SJSA1 (cell line): ENCODE data around the gene SLU7. TPM values are rescaled to one million over a fixed set of nuclear protein-coding genes. Genes with fewer than 3 reads are reported as not detected.
"Not testable (repeated sequence)": the region's sequence is repeated elsewhere in the genome, so short reads cannot be mapped to it uniquely, and the experiment has no call there.

Experiments used
- DNase-seq, 2 experiments: peaks; one replicate each; pipeline ENCODE4 v3.0.0-alpha.2; 2015 to 2020; ENCODE audit warnings: low spot score in 2 of 2, low read depth in 1 of 2
- H3K27ac ChIP-seq: fragments of 250-450 bp; sonication (Bioruptor Pico); 2 replicates; pipeline ENCODE4 v1.5.1; 2020; ENCODE audit warnings: mild to moderate bottlenecking, moderate library complexity
- H3K27me3 ChIP-seq: fragments of 250-450 bp; sonication (Bioruptor Pico); replicated peaks from 2 replicates; pipeline ENCODE4 v1.5.1; 2020; ENCODE audit warnings: mild to moderate bottlenecking, moderate library complexity
- H3K36me3 ChIP-seq: fragments of 250-450 bp; sonication (Bioruptor Pico); 2 replicates; pipeline ENCODE4 v1.5.1; 2020; ENCODE audit warnings: mild to moderate bottlenecking
- H3K4me1 ChIP-seq: fragments of 250-450 bp; sonication (Bioruptor Pico); replicated peaks from 2 replicates; pipeline ENCODE4 v1.6.1; 2021; ENCODE audit warnings: mild to moderate bottlenecking
- H3K4me3 ChIP-seq: fragments of 250-450 bp; sonication (Bioruptor Pico); 2 replicates; pipeline ENCODE4 v1.5.1; 2020; ENCODE audit warnings: mild to moderate bottlenecking
- H3K9me3 ChIP-seq: fragments of 250-450 bp; sonication (Bioruptor Pico); replicated peaks from 2 replicates; pipeline ENCODE4 v1.5.1; 2020; ENCODE audit warnings: mild to moderate bottlenecking
- total RNA-seq: library from RNA; depleted of rRNA; stranded (reverse); fragments of >200 nt; shearing (Covaris generic); gene quantifications from 2 replicates; pipeline ENCODE4 v1.2.3, GENCODE V29; 2014

Gene SLU7
- total RNA-seq, 1 experiment from 2014 or later = 71.1 TPM

DNA sequence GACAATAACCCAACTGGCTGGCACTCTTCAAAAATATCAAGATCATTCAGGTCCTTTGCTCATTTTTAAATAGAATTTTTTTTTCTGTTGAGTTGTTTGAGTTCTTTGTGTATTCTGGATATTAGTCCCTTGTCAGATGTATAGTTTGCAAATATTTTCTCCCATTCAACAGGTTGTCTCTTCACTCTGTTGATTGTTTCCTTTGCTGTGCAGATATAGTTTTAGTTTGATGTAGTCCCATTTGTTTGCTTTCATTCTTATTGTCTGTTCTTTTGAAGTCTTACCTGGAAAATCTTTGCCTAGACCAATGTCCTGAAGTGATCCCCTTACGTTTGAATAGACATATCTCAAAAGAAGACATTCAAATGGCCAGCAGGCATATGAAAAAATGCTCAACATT lies 25.5 kb upstream of the SLU7 start:
- H3K36me3 ChIP-seq = no peaks in the 10 kb centered on the region
- H3K27ac ChIP-seq = no peak overlapping the region
- H3K9me3 ChIP-seq = no peaks in the 10 kb centered on the region
- H3K27me3 ChIP-seq = no peaks in the 10 kb centered on the region
- no peak overlapping the region for H3K4me3 ChIP-seq
- peaks cover 16% of the 10 kb centered on the region for H3K4me1 ChIP-seq
- DNase-seq = no peak

DNA sequence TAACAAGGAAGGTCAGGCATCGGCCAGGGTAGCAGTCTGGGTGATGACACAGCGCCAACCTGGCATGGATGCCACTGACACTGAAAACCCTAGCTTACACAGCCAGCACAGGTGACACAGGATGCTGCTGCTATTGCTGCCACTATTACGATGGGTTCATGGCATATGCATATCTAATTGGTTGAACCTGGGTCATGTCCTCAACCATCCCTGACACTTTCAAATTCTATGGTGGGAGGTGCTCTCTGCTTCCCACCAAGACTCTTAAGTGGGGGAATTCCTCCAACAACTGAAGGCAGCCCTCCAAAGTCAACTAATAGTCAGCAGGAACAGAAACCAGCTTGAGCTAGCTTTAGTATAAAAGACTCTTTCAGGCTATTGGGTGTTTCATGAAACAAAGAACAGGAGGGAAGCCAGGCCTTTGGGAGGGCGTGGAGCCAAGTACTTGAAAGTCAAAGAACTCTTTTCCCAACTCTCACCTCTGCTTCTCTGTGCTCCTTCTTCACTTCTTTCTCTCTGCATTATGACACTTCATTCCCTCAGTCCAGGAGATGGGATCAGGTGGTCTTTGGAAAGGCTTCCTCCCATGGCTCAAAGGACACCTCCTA lies 24.0 kb upstream of the SLU7 start:
- H3K4me1 ChIP-seq = peaks cover 26% of the 10 kb centered on the region
- DNase-seq = no peak
- H3K9me3 ChIP-seq = no peaks in the 10 kb centered on the region
- no peaks in the 10 kb centered on the region for H3K36me3 ChIP-seq
- no peaks in the 10 kb centered on the region for H3K27me3 ChIP-seq
- H3K27ac ChIP-seq = no peak overlapping the region
- no peak overlapping the region for H3K4me3 ChIP-seq

DNA sequence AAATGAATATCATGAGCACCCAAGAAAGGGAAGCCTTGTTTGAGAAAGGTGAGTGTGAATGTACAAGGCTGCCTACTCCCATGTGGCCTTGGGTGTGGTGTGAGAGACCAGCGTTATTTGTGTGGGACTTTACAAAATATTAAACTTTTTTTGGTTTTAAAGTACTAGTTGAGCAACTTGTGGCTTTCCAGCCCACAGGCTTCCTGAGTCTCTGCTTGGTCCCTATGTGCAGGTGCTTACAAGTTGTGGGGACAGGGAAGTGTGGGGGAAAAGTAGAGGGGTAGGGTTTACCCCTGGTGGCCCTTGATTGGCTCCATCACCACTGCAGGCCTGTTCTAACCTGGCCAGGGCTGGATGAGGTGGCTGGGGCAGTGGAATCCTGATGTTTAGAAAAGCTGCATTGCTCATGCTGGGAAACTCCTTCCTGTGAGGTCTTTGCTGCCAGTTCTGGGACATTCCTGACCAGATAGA lies 22.5 kb upstream of the SLU7 start:
- Histone ChIP-seq H3K9me3 (no peaks in the 10 kb centered on the region), H3K4me1 (peaks cover 26% of the 10 kb centered on the region), H3K4me3 (no peak overlapping the region), H3K27me3 (no peaks in the 10 kb centered on the region), H3K36me3 (no peaks in the 10 kb centered on the region), H3K27ac (no peak overlapping the region)
- peak; percentile 30 to 58 for DNase-seq

DNA sequence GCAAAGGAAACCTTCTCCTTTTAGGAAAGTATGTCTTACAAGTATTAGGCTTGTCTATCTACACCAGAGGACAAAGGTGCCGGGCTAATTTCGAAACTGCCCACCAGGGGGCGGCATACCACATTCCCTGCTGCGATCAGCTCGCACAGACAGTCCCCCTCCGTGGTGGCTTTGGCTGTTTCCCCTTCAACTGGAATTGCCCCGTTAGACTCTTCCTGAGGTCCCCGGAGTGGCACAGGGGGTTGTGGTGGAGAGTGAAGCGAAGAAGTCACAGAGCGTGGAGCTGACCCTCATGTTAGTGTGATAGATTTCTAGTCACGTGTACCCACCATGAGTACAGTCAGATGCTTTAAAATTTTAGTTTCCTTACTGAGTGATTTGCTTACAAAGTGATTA lies 20.3 kb upstream of the SLU7 start:
- H3K36me3 ChIP-seq = no peaks in the 10 kb centered on the region
- peak; percentile 84 to 88 for DNase-seq
- no peaks in the 10 kb centered on the region for H3K27me3 ChIP-seq
- no peak overlapping the region for H3K27ac ChIP-seq
- peak overlapping the region; percentile 22 for H3K4me3 ChIP-seq
- H3K9me3 ChIP-seq = no peaks in the 10 kb centered on the region
- peaks cover 26% of the 10 kb centered on the region for H3K4me1 ChIP-seq

DNA sequence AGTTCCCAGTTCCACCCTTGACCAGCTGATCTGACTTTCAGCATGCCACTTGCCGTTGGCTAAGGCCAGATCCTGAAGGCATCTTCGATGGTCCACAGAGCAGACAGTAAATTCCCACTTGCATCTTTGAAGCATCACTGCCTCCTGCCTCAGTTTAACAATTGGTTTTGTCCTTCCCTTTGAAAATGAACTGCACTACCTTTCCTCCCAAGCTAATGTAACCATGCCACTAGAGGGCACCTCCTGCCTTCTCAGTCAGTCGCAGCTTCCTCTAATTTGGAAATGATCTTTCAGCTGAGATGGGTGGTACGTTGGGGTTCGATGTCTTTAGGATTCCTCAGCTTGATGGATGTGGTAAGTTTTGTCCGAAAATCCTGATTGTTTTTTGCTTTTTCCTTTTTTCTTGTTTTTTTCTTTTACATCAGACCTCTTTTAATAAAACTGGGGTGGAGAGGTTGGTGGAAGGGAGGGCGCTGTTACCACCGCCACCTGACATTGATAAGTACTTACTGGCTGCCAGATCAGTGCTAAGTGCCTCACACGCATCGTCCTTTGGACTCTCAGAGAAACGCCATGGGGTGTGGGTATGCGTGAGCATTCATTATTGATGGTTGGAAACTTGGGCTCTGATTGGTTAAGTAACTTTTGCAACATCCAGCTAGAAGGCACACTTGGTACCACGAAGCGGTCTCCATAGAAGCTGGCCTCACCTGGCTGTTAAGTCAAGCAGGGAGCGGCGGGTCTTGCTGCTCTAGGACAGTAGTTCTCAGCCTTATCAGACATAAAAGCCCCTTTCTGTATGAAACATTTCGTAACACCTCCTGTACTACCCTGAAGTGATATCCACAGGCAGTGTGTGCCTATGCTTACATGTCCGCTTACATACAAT lies 19.7 kb upstream of the SLU7 start:
- DNase-seq = peak; percentile 60 to 67
- Histone ChIP-seq H3K27me3 (no peaks in the 10 kb centered on the region), H3K4me3 (peak overlapping the region; percentile 22), H3K27ac (no peak overlapping the region), H3K9me3 (no peaks in the 10 kb centered on the region), H3K36me3 (no peaks in the 10 kb centered on the region), H3K4me1 (peaks cover 26% of the 10 kb centered on the region)

DNA sequence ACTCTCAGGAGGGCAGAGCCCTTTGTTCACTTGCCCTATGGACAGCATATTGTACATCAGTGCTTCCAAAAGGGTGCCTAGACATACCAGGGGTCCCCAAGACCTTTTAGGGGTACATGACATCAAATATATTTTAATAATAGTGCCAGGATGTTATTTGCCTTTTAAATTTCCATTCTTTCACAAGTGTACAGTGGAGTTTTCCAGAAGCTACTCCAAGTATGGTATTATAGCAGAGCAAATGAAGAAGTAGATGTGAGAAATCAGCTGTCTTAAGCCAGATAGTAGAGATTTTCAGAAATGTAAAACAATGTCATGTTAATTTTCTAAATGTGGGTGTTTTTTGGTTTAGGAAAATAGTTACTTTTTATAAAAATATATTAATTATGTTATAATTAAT lies 18.4 kb upstream of the SLU7 start:
- Histone ChIP-seq H3K36me3 (no peaks in the 10 kb centered on the region), H3K27ac (no peak overlapping the region), H3K27me3 (no peaks in the 10 kb centered on the region), H3K4me1 (peaks cover 20% of the 10 kb centered on the region), H3K4me3 (no peak overlapping the region), H3K9me3 (no peaks in the 10 kb centered on the region)
- no peak for DNase-seq

DNA sequence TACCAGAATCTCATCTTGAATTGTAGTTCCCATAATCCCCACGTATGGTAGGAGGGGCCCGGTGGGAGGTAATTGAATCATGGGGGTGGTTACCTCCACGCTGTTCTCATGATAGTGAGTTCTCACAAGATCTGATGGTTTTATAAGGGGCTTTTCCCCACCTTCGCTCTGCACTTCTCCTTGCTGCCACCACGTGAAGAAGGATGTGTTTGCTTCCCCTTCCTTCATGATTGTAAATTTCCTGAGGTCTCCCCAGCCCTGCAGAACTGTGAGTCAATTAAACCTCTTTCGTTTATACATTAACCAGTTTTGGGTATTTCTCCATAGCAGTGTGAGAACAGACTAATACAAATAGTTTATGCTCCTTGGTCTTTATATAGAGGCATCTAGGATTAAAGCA lies 17.8 kb upstream of the SLU7 start:
- not testable (repeated sequence) for H3K4me3 ChIP-seq, H3K27ac ChIP-seq, H3K9me3 ChIP-seq, H3K36me3 ChIP-seq, H3K27me3 ChIP-seq, DNase-seq
- peaks cover 15% of the 10 kb centered on the region for H3K4me1 ChIP-seq

DNA sequence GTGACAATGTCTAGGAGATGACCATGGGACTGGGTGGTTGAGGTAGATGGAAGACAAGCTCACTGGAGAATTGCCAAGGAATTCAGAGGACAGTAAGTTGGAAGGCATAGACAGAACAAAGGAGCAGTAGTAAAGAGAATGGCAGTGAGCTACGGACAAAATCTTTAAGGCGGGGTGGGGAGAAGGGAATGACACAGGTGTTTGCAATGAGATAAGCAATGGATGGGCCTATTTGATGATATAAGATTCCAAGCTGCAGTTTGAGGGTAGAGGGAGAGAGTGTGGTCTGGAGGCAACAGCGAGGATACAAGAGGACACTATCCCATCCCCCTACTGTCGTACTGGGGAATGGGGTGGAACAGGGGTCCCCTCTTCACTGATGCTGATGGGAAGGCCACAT lies 17.1 kb upstream of the SLU7 start:
- Histone ChIP-seq H3K27me3 (no peaks in the 10 kb centered on the region), H3K4me3 (no peak overlapping the region)

DNA sequence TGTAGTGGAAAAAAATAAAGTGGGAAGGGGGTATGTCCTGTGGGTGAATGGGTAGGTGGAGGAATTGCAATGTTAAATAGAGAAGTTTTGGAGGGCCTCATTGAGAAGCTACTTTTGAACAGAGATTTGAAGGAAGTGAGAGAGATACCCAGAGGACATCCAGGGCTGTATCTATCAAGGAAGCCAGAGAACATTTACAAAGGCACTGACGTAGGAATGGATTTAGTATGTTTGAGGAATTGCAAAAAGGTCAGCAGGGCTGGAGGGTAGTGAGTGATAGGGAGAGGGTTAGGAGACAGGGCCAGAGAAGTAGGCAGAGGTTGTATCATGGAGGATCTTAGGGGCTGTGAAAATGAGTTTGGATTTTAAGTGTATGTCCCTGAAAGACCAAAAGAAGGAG lies 16.7 kb upstream of the SLU7 start:
- H3K4me3 ChIP-seq = no peak overlapping the region
- H3K4me1 ChIP-seq = peaks cover 9% of the 10 kb centered on the region
- H3K27ac ChIP-seq = no peak overlapping the region
- H3K9me3 ChIP-seq = no peaks in the 10 kb centered on the region
- no peak for DNase-seq
- peaks cover 3% of the 10 kb centered on the region; the same call in 1 of the 2 replicates for H3K36me3 ChIP-seq
- no peaks in the 10 kb centered on the region for H3K27me3 ChIP-seq

More for the DNA sequence above, 17.1 kb upstream of the SLU7 start:
- no peaks in the 10 kb centered on the region for H3K9me3 ChIP-seq
- DNase-seq = no peak
- H3K4me1 ChIP-seq = peaks cover 9% of the 10 kb centered on the region
- no peak overlapping the region for H3K27ac ChIP-seq
- no peaks in the 10 kb centered on the region for H3K36me3 ChIP-seq

DNA sequence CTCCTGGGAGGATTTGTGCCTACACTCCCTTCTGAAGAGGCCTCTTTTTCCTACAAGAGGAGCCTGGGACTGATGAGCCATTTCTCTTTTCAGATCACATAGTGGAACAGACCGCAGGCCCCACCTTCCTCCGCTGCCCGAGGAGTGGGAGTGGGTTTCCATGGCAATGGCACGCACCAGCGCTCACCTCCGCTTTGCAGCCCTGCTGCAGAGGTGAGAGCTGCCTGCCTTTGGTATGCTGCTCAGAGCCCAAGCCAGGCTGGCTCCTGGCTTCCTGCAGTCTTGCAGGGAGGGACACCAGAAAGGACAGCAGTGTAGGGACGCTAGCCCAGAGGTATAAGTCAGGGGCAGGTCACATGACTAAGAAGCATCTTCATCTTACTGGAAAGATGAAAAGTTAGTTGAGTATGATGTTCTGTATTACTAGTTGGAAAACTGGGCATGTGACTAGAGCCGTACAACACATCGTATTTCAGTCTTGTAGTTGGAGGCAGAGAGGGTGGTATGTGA lies 15.2 kb upstream of the SLU7 start:
- H3K4me3 ChIP-seq = no peak overlapping the region
- H3K9me3 ChIP-seq = no peaks in the 10 kb centered on the region
- no peak overlapping the region for H3K27ac ChIP-seq
- DNase-seq = no peak
- peaks cover 7% of the 10 kb centered on the region for H3K4me1 ChIP-seq
- H3K27me3 ChIP-seq = no peaks in the 10 kb centered on the region
- peaks cover 17% of the 10 kb centered on the region for H3K36me3 ChIP-seq

DNA sequence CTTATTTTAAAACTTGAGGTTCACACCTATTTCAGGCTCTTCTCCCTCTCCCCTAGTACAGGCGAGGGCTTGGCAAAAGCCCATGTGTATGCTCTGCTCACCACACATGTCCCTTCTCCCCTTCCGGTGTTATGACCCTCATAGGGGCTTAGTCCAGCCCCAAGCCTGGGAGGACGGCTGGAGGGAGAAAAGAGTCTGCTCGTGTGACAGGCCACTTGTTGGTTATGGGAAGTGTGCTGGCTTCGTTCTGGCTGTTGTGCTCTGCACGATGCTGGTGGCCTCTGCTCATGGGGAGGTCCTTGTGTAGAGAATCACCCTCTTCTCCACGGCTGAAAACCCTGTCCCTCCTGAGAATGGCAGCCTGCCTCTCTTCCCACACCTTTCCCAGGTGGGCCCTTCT lies 13.9 kb upstream of the SLU7 start:
- H3K9me3 ChIP-seq = no peaks in the 10 kb centered on the region
- no peak overlapping the region for H3K27ac ChIP-seq
- H3K27me3 ChIP-seq = no peaks in the 10 kb centered on the region
- peaks cover 30% of the 10 kb centered on the region for H3K36me3 ChIP-seq
- H3K4me1 ChIP-seq = no peaks in the 10 kb centered on the region
- no peak for DNase-seq
- no peak overlapping the region for H3K4me3 ChIP-seq

DNA sequence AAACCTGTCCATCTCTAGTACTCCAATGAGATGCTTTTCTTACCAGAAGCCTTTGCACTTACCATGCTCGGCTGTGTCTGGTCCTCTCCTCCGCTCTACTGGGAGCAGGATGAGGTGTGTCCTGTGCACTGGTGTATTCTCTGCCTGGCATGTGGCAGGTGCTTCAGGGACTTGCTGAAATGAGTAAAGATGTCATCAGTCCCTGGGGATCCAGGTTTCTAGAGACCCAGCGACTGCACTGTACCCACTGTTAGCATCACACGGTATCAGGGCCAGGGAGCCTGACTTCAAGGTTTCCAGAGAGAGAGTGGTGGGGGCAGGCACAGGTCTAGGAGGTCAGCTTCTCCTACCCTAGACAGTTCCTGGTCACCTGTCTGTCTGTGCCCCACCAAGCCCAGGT lies 13.3 kb upstream of the SLU7 start:
- DNase-seq = no peak
- no peaks in the 10 kb centered on the region for H3K9me3 ChIP-seq
- no peak overlapping the region for H3K27ac ChIP-seq
- peaks cover 36% of the 10 kb centered on the region for H3K36me3 ChIP-seq
- H3K4me3 ChIP-seq = no peak overlapping the region
- no peaks in the 10 kb centered on the region for H3K4me1 ChIP-seq
- H3K27me3 ChIP-seq = no peaks in the 10 kb centered on the region

DNA sequence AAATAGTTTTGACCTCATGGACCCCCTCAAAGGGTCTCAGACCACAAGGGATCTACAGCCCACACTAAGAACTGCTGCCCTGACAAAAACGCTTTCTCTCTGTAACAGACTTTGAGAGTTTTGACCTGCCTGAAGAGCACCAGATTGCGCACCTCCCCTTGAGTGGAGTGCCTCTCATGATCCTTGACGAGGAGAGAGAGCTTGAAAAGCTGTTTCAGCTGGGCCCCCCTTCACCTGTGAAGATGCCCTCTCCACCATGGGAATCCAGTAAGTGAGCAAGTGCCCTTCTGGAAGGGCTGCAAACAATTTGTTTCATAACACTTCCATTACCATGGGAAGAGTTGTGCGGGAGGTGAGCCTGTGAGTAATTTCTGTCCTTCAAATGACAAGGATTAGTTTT lies 8.7 kb upstream of the SLU7 start:
- H3K36me3 ChIP-seq = peaks cover 82% of the 10 kb centered on the region

DNA sequence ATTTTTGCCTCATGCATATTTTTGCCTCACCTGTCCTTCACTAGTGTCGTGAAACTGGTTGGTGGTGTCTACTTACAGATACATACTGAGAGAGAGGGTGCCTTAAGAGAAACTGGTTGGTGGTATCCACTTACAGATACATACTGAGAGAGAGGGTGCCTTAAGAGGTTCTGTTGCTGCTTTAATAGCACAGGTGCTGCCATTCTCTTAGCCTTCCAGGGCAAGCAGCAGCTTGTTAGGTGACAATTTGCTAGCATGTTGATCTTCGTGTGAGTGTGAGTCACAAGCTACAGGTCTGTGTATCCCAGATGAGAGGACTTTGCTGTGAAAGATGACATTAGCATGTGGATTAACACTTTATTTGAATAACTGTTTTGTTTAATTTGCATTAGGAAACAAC lies 4.2 kb upstream of the SLU7 start:
- peaks cover 46% of the 10 kb centered on the region for H3K4me1 ChIP-seq

More for the DNA sequence above, 8.7 kb upstream of the SLU7 start:
- Histone ChIP-seq H3K4me3 (no peak overlapping the region), H3K27me3 (no peaks in the 10 kb centered on the region), H3K9me3 (no peaks in the 10 kb centered on the region), H3K27ac (no peak overlapping the region), H3K4me1 (peaks cover 27% of the 10 kb centered on the region)
- DNase-seq = no peak

More for the DNA sequence above, 4.2 kb upstream of the SLU7 start:
- H3K27me3 ChIP-seq = no peaks in the 10 kb centered on the region
- DNase-seq = no peak
- H3K36me3 ChIP-seq = peaks cover 64% of the 10 kb centered on the region
- H3K9me3 ChIP-seq = no peaks in the 10 kb centered on the region
- no peak overlapping the region for H3K27ac ChIP-seq
- H3K4me3 ChIP-seq = peak overlapping the region; percentile 57
